ENCODE measurements around the gene PRR15. TPM values are rescaled to one million over a fixed set of nuclear protein-coding genes. Genes with fewer than 3 reads are reported as not detected.

PRR15 gene
- total RNA-seq, 4 donors from 2014 or later, result 0.54 to 2.7 (median 1.7) TPM

DNA sequence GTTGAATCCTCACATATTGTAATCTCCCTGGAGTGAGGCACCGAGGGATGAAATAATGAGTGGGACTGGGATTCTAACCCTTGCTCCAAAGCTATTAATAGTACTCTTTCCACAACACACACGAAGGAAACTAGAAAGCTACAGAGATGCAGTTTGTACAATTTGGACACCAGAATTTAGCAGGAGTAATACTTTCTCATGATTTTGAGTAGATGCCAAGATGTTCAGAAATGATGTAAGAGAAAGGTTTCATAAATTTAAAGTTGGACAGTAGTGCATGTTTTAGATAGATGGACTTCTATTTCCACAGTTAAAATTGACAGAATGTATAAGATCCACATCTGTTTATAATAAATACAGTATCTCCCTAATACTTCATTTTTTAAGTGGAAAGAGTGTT, 46.5 kb downstream of the PRR15 start:
- intact Hi-C loops (cut with DNase I), result no loop called here
- DNase-seq, result no peak

DNA sequence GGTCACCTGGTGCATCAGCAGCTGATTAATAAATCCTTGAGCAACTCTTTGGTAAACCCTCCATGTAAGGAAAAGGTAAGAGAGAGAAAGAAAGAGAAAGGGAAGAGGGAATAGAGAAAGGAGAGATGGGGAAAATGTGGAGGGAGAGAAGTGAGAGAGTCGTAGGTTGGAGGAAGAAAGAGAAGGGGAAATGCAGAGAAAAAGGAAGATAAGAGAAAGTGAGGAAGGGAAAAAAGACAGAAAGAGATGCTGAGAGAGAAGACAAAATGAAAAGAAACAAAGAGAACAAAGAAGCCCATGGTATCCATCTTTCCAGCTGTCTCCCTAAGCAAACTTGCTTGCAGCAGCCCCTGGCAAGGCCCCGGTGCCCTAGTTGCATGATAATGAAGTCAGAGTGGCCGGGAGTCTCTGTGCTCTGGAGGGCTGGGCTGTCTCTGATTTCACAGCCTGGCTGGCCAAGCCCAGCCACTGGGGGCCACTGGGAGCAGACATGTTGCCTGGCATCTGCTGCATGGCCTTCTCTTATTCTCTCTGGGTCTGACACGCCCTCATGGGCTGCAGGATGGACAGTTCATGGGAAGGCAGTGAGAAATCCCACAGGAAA, 48.4 kb downstream of the PRR15 start:
- intact Hi-C loops (cut with DNase I), result no loop called here
- no peak for TF ChIP-seq POLR2A (IDR thresholded peaks at IDR 0.05)
- TF ChIP-seq, protein P1, sequence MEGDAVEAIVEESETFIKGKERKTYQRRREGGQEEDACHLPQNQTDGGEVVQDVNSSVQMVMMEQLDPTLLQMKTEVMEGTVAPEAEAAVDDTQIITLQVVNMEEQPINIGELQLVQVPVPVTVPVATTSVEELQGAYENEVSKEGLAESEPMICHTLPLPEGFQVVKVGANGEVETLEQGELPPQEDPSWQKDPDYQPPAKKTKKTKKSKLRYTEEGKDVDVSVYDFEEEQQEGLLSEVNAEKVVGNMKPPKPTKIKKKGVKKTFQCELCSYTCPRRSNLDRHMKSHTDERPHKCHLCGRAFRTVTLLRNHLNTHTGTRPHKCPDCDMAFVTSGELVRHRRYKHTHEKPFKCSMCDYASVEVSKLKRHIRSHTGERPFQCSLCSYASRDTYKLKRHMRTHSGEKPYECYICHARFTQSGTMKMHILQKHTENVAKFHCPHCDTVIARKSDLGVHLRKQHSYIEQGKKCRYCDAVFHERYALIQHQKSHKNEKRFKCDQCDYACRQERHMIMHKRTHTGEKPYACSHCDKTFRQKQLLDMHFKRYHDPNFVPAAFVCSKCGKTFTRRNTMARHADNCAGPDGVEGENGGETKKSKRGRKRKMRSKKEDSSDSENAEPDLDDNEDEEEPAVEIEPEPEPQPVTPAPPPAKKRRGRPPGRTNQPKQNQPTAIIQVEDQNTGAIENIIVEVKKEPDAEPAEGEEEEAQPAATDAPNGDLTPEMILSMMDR (IDR thresholded peaks at IDR 0.05), result no peak

More for the DNA sequence above, 46.5 kb downstream of the PRR15 start:
- no peak overlapping the region for H3K4me3 ChIP-seq (replicated peaks in 1 of 3)
- TF ChIP-seq, protein P1 (IDR thresholded peaks at IDR 0.05), result no peak
- TF ChIP-seq POLR2A (IDR thresholded peaks at IDR 0.05), result no peak
- no peaks in the 10 kb centered on the region for H3K4me1 ChIP-seq
- WGBS, 2 donors, result 43 to 44% methylated on average over 2 of the region's 2 CpGs
- H3K9me3 ChIP-seq, result no peaks in the 10 kb centered on the region
- no peak overlapping the region for H3K27ac ChIP-seq
- no peaks in the 10 kb centered on the region for H3K36me3 ChIP-seq
- no peaks in the 10 kb centered on the region for H3K27me3 ChIP-seq

DNA sequence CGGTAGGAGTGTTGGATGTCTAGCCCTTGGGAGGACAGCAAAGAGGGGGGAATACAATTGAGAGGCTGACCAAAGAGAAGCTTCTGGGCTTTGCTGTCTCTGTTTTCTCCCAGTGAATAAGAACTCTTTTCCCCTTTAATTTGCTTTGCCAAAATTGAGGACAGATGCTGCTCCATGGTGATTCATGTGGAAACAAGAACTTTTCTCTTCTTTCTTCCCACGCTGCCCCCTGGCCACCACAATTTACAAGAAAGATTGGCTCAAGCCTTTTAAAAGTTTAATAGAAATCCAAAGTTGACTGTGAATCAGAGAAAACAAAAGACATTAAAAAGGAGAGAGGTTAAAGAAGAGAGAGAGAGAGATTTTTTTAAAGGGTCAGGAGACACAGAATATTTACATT, 49.0 kb downstream of the PRR15 start:
- no peak overlapping the region for H3K4me3 ChIP-seq (replicated peaks in 1 of 3)
- WGBS, 2 donors, result 52 to 63% methylated on average over 2 of the region's 2 CpGs
- TF ChIP-seq POLR2A (IDR thresholded peaks at IDR 0.05), result no peak
- TF ChIP-seq, protein P1 (IDR thresholded peaks at IDR 0.05), result no peak
- no peak overlapping the region for H3K27ac ChIP-seq
- H3K4me1 ChIP-seq, result no peaks in the 10 kb centered on the region
- no peaks in the 10 kb centered on the region for H3K27me3 ChIP-seq
- no peak for DNase-seq
- no peaks in the 10 kb centered on the region for H3K36me3 ChIP-seq
- H3K9me3 ChIP-seq, result no peaks in the 10 kb centered on the region
- intact Hi-C loops (cut with DNase I), result no loop called here

More for the DNA sequence above, 48.4 kb downstream of the PRR15 start:
- DNase-seq, result no peak
- no peaks in the 10 kb centered on the region for H3K9me3 ChIP-seq
- no peak overlapping the region for H3K27ac ChIP-seq
- H3K27me3 ChIP-seq, result no peaks in the 10 kb centered on the region
- H3K4me1 ChIP-seq, result no peaks in the 10 kb centered on the region
- H3K36me3 ChIP-seq, result no peaks in the 10 kb centered on the region
- WGBS, 2 donors, result 78 to 80% methylated on average over 4 of the region's 4 CpGs
- H3K4me3 ChIP-seq (replicated peaks in 1 of 3), result no peak overlapping the region

DNA sequence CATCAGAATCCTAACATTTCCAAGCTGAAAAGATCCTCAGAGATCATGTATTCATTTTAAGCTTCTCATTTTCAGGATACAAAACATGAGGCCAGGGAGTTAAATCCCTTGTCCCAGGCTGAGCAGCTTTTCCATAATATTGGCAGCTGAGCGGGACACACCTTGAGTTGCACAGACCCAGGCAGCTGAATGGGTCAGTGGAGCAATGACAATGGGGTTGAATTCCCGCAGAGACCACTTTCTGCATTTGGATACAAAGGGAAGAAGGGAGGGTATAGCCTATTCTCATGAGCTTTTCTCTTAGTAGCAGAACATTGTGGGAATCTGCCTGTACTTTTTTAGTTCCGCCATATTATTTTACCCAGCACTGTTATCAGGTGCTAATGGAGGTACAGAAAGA, 49.5 kb downstream of the PRR15 start:
- TF ChIP-seq POLR2A (IDR thresholded peaks at IDR 0.05), result no peak
- no peak overlapping the region for H3K4me3 ChIP-seq (replicated peaks in 1 of 3)
- H3K27me3 ChIP-seq, result no peaks in the 10 kb centered on the region
- H3K9me3 ChIP-seq, result no peaks in the 10 kb centered on the region
- intact Hi-C loops (cut with DNase I), result no loop called here
- DNase-seq, result no peak
- no peaks in the 10 kb centered on the region for H3K36me3 ChIP-seq
- H3K4me1 ChIP-seq, result no peaks in the 10 kb centered on the region
- no peak overlapping the region for H3K27ac ChIP-seq
- 90 to 94% methylated on average over 3 of the region's 3 CpGs for WGBS, 2 donors

DNA sequence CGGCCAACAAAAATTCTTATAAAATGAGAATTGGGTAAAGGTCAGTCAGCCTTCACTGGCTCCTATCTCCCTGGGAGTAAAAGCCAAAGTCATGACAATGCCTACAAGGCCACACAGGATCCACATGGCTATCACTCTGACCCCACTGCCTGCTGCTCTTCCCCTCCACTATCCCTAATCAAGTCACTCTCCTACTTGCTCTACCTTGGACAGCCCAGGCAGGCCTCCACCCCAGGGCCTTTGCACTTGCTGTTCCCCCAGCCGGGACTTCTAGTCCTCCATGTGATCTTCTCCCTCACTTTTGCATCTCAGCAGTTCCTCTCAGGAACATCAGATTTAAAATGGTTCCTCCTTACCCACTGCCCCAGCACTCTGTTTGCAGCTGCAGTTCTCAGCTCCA, 50.6 kb downstream of the PRR15 start:
- no peaks in the 10 kb centered on the region for H3K27me3 ChIP-seq
- intact Hi-C loops (cut with DNase I), result no loop called here
- WGBS, 2 donors, result 94 to 95% methylated on average over 2 of the region's 2 CpGs
- no peak overlapping the region for H3K4me3 ChIP-seq (replicated peaks in 1 of 3)
- H3K36me3 ChIP-seq, result no peaks in the 10 kb centered on the region
- TF ChIP-seq, protein P1 (IDR thresholded peaks at IDR 0.05), result no peak
- no peak for TF ChIP-seq POLR2A (IDR thresholded peaks at IDR 0.05)
- H3K4me1 ChIP-seq, result no peaks in the 10 kb centered on the region
- no peaks in the 10 kb centered on the region for H3K9me3 ChIP-seq
- H3K27ac ChIP-seq, result no peak overlapping the region
- no peak for DNase-seq

Other genes starting within 250 kb of the PRR15 start
- 1 to 10 TPM in 2 of 4 donors, under 1 TPM in 2; 0.22 to 1.2 (median 0.70) TPM for gene WIPF3, start 242.7 kb downstream of the PRR15 start, total RNA-seq